Uterus (tissue), 4 donors: ENCODE measurements around the gene ALLC. TPM values are rescaled to one million over a fixed set of nuclear protein-coding genes. Genes with fewer than 3 reads are reported as not detected.

Experiments used
- DNase-seq, 2 donors: peaks; one replicate each; pipeline ENCODE4 v3.0.0-alpha.2; 2019 to 2020
- H3K27ac ChIP-seq, 2 donors: fragments of 200-600 bp; sonication (generic); 1 replicate in 1 of 2; 2 replicates in 1 of 2; pipeline ENCODE4 v1.5.1; 2016 to 2018
- H3K27me3 ChIP-seq, 2 donors: fragments of 200-600 bp; sonication (generic); one replicate each; pipeline ENCODE4 v1.5.1; 2018 to 2019; ENCODE audit warnings: control low read depth in 1 of 2
- H3K36me3 ChIP-seq, 2 donors: fragments of 200-600 bp; sonication (generic); one replicate each; pipeline ENCODE4 v1.5.1; 2019; ENCODE audit warnings: control low read depth in 1 of 2
- H3K4me1 ChIP-seq, 2 donors: fragments of 200-600 bp; sonication (generic); one replicate each; pipeline ENCODE4 v1.5.1; 2018 to 2019; ENCODE audit warnings: control low read depth in 1 of 2
- H3K4me3 ChIP-seq, 2 donors: fragments of 200-600 bp; sonication (generic); 1 replicate in 1 of 2; 2 replicates in 1 of 2; pipeline ENCODE4 v1.5.1; 2018 to 2019; ENCODE audit warnings: mild to moderate bottlenecking in 1 of 2
- H3K9me3 ChIP-seq, 2 donors: fragments of 200-600 bp; sonication (generic); one replicate each; pipeline ENCODE4 v1.5.1; 2019; ENCODE audit warnings: control low read depth in 1 of 2
- POLR2A ChIP-seq, 2 donors: fragments of 450-650 bp; IDR thresholded peaks; one replicate each; pipeline ENCODE4 v1.6.1; 2016; ENCODE audit warnings: antibody characterized with exemption in 2 of 2, mild to moderate bottlenecking in 1 of 2, moderate library complexity in 1 of 2
- intact Hi-C: fragments of 100-400 bp; cut with DNase I; formaldehyde crosslinking; loops from one replicate; pipeline ENCODE4 v1.15.1; 2023; ENCODE audit warnings: low total_unique reads
- total RNA-seq, 4 donors: library from RNA; depleted of rRNA in 3 of 4; stranded (reverse); fragments of >200 nt in 3 of 4; gene quantifications; one replicate each; pipeline versions ENCODE4 v1.1.0 to v1.2.4, GENCODE V29; 2014 to 2023
- TF ChIP-seq, protein P1 (sequence below), 4 experiments: fragments of 200-600 bp in 2 of 4; fragments of 450-650 bp in 2 of 4; sonication (generic) in 2 of 4; IDR thresholded peaks; one replicate each; pipeline ENCODE4 v1.5.1; 2016 to 2019; ENCODE audit warnings: antibody characterized with exemption in 4 of 4, mild to moderate bottlenecking in 2 of 4, moderate library complexity in 1 of 4
- donor health status: DM: yes; HTN: yes; CAD: no.

ALLC gene
- total RNA-seq, 4 donors from 2014 or later, result not detected

DNA sequence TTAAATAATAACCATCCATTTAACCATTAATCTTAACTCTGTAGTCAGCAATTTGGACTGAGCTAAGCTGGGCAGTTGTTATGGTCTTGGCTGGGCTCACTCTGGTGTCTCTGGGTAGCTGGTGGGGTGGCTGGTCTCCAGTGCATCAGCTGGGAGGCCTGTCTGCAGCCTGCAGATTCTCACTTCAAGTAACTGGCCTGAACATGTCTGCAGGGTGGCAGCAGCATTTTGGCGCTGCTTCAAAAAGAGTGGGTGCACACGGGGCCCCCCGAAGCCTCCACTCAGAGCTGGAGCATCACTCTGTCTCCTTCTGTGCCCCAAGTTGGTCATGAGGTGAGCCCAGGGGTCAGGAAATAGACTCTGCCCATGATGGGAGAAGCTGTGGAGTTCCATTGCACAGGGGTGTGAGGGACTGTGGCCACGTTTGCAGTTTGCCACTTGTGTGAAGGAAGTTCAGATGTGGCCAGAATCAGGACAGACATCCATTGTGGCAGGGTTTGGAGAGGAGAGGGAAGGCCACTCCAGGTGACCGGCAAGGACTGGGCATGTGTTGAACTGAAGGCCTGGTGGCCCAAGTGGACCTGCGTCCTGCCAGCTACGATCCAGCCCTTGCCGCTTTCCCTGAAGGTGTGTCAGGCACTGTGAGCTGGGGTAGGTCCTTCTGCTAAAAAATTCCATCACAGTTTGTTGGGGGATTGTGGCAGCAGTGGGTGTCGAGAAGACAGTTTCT lies 4.9 kb upstream of the ALLC start:
- H3K4me1 ChIP-seq, result no peaks in the 10 kb centered on the region
- H3K4me3 ChIP-seq, result no peak overlapping the region
- H3K9me3 ChIP-seq, result no peaks in the 10 kb centered on the region
- H3K27ac ChIP-seq, result no peak overlapping the region
- TF ChIP-seq POLR2A (IDR thresholded peaks at IDR 0.05), result no peak
- TF ChIP-seq, protein P1, sequence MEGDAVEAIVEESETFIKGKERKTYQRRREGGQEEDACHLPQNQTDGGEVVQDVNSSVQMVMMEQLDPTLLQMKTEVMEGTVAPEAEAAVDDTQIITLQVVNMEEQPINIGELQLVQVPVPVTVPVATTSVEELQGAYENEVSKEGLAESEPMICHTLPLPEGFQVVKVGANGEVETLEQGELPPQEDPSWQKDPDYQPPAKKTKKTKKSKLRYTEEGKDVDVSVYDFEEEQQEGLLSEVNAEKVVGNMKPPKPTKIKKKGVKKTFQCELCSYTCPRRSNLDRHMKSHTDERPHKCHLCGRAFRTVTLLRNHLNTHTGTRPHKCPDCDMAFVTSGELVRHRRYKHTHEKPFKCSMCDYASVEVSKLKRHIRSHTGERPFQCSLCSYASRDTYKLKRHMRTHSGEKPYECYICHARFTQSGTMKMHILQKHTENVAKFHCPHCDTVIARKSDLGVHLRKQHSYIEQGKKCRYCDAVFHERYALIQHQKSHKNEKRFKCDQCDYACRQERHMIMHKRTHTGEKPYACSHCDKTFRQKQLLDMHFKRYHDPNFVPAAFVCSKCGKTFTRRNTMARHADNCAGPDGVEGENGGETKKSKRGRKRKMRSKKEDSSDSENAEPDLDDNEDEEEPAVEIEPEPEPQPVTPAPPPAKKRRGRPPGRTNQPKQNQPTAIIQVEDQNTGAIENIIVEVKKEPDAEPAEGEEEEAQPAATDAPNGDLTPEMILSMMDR (IDR thresholded peaks at IDR 0.05), result no peak
- H3K27me3 ChIP-seq, result no peaks in the 10 kb centered on the region
- DNase-seq, result no peak
- intact Hi-C loops, result no loop called here
- H3K36me3 ChIP-seq, result no peaks in the 10 kb centered on the region

DNA sequence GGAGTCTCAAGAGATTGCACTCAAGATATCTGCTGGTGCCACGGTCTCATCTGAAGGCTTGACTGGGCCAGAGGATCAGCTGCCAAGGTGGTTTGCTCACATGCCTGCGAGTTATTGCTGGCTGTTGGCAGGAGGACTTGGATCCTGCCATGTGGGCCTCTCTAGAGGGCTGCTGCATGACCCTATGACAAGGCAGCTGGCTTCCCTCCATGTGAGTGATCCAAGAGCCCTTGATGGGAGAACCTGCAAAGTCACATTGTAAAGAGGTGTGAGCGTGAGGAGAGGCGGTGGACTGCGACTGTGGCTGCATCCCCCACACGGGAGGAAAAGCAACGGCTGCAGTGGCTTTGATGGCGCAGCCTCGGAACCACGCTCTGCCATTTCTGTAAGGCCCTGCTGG lies 4.0 kb upstream of the ALLC start:
- Histone ChIP-seq H3K27me3 (no peaks in the 10 kb centered on the region), H3K9me3 (no peaks in the 10 kb centered on the region), H3K4me3 (no peak overlapping the region), H3K27ac (no peak overlapping the region), H3K36me3 (no peaks in the 10 kb centered on the region), H3K4me1 (no peaks in the 10 kb centered on the region)
- intact Hi-C loops, result no loop called here
- no peak for DNase-seq
- TF ChIP-seq, protein P1 (IDR thresholded peaks at IDR 0.05), result no peak
- no peak for TF ChIP-seq POLR2A (IDR thresholded peaks at IDR 0.05)

DNA sequence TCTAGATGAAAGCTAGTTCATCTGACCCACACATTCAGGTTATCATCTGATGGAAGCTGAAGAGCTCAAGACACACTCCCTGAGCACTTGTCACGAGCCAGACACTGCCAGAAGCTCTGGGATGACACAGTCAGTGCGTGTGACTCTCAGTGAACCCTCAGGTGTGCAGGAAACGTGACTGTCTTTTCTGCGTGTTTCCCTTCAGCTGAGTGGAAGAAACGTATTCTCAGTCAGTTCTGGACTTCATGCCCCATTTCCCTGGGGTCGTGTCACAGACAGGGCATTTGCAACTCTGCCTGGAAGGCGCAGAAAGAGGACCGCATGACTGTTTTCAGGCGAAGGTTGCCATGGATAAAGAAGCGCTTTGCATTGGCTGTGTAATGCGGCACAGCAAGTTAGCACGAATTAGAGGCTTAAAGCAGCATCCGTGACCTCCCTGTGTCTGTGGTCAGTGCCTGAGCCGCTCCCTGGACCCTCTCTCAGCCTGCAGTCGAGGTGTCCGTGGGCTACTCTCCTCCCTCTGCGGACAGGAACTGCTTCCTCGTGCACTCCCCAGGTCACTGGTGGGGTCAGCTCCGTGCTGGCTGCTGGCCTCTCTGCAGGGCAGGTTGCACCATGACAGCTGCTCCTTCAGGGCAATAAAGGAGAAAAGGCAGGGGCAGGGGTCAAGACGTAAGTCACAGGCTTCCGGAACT lies 3.3 kb upstream of the ALLC start:
- Histone ChIP-seq H3K9me3 (no peaks in the 10 kb centered on the region), H3K4me3 (no peak overlapping the region), H3K4me1 (no peaks in the 10 kb centered on the region), H3K27ac (no peak overlapping the region), H3K36me3 (no peaks in the 10 kb centered on the region), H3K27me3 (no peaks in the 10 kb centered on the region)
- intact Hi-C loops, result no loop called here
- TF ChIP-seq POLR2A (IDR thresholded peaks at IDR 0.05), result no peak
- TF ChIP-seq, protein P1 (IDR thresholded peaks at IDR 0.05), result no peak
- DNase-seq, result no peak

DNA sequence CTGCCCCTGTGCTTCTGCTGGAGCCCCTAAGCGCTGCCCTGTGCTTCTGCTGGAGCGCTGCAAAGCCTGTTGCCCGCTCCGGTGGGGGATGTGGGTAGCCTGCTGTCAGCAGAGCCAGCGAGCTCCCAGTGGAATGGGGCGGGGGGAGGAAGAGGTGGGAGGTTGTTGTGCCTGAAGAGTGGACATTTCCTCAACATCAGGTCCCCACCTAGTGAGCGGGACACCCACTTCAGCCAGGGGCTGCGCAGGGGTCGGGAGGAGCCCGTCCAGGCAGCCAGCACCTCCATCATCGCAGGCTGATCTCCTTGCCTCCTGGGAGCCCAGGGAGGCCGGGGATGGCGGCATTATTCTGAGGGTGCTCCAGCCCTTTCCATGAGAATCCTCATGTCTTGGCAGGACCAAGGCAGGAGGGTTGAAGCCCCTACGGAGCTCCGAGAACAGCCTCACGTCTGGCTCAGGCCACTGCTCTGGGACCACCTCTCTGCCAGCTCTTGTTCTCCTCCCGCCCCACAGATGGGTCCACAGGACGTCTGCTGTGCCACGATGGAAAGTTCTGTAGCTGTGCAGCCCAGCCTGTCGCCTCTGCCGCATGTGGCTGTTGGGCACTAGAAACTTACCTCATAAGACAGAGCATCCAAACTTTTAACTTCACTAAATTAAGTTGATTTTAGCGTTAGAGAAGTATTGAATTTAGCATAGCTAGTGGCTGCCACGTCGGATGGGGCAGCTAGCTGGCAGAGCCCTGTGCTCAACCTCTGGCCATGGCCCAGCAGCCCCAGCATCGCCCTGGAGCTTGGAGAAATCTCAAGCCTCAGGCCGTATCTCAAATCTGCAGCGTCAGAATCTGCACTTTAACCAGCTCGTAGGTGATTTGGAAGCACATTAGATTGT lies 1.9 kb upstream of the ALLC start:
- no peak overlapping the region for H3K4me3 ChIP-seq
- no peaks in the 10 kb centered on the region for H3K9me3 ChIP-seq
- H3K27me3 ChIP-seq, result no peaks in the 10 kb centered on the region
- intact Hi-C loops, result no loop called here
- no peak for DNase-seq
- TF ChIP-seq, protein P1 (IDR thresholded peaks at IDR 0.05), result no peak
- TF ChIP-seq POLR2A (IDR thresholded peaks at IDR 0.05), result no peak
- H3K4me1 ChIP-seq, result no peaks in the 10 kb centered on the region
- no peaks in the 10 kb centered on the region for H3K36me3 ChIP-seq
- H3K27ac ChIP-seq, result no peak overlapping the region
